Keratinocyte (primary cell): ENCODE data around the gene MYL5. TPM values are rescaled to one million over a fixed set of nuclear protein-coding genes. Genes with fewer than 3 reads are reported as not detected.
"Not testable (repeated sequence)": the region's sequence is repeated elsewhere in the genome, so short reads cannot be mapped to it uniquely, and the experiment has no call there.

Experiments
- DNase-seq: peaks from one replicate; pipeline ENCODE4 v3.0.0-alpha.2; 2011; ENCODE audit warnings: low read depth, missing footprints, low spot score
- FAIRE-seq: peaks from 2 replicates; lab custom pipeline; 2011; peaks lifted over from hg19 to GRCh38; lab: Jason Lieb, UNC
- H2AFZ ChIP-seq: 2 replicates; pipeline ENCODE4 v1.6.0; 2012; ENCODE audit warnings: low read length, control low read depth, inconsistent platforms; ENCODE audit not compliant: control insufficient read depth
- H3K27ac ChIP-seq: 2 replicates; pipeline ENCODE4 v1.5.1; 2011; ENCODE audit warnings: low read length; ENCODE audit not compliant: control insufficient read depth, insufficient read depth
- H3K27me3 ChIP-seq: 3 replicates; pipeline ENCODE4 v1.6.0; 2011; ENCODE audit warnings: low read length; ENCODE audit not compliant: control insufficient read depth, insufficient read depth; ENCODE audit errors: extremely low read depth
- H3K36me3 ChIP-seq, 2 experiments: 2 replicates in 1 of 2; 3 replicates in 1 of 2; pipeline ENCODE4 v1.5.1; 2011; ENCODE audit warnings: low read length in 2 of 2, mild to moderate bottlenecking in 1 of 2; ENCODE audit not compliant: control insufficient read depth in 2 of 2, insufficient read depth in 2 of 2; ENCODE audit errors: extremely low read depth in 1 of 2
- H3K4me1 ChIP-seq: 3 replicates; pipeline ENCODE4 v1.5.1; 2011; ENCODE audit warnings: low read length; ENCODE audit not compliant: control insufficient read depth, insufficient read depth; ENCODE audit errors: extremely low read depth
- H3K4me2 ChIP-seq: 3 replicates; pipeline ENCODE4 v1.6.0; 2011; ENCODE audit warnings: low read depth, low read length; ENCODE audit not compliant: control insufficient read depth, insufficient read depth; ENCODE audit errors: extremely low read depth
- H3K4me3 ChIP-seq, 3 experiments: fragments of 200-600 bp in 1 of 3; sonication (generic) in 1 of 3; 2 replicates in 2 of 3; 3 replicates in 1 of 3; pipeline ENCODE4 v1.5.1; 2011 to 2016; ENCODE audit warnings: low read length in 3 of 3, mild to moderate bottlenecking in 3 of 3, control low read depth in 2 of 3, inconsistent platforms in 1 of 3, low read depth in 1 of 3, mixed read lengths in 1 of 3, mixed run types in 1 of 3, moderate library complexity in 1 of 3; ENCODE audit not compliant: control insufficient read depth in 2 of 3, insufficient read depth in 2 of 3; ENCODE audit errors: extremely low read depth in 1 of 3
- H3K79me2 ChIP-seq: 2 replicates; pipeline ENCODE4 v1.6.0; 2012; ENCODE audit warnings: low read length; ENCODE audit not compliant: control insufficient read depth, insufficient read depth
- H3K9ac ChIP-seq: 3 replicates; pipeline ENCODE4 v1.6.0; 2011; ENCODE audit warnings: low read length; ENCODE audit not compliant: control insufficient read depth, insufficient read depth; ENCODE audit errors: extremely low read depth
- H3K9me1 ChIP-seq: 3 replicates; pipeline ENCODE4 v1.6.0; 2011; ENCODE audit warnings: low read length; ENCODE audit not compliant: control insufficient read depth, insufficient read depth; ENCODE audit errors: extremely low read depth
- H3K9me3 ChIP-seq: 2 replicates; pipeline ENCODE4 v1.5.1; 2012; ENCODE audit warnings: low read depth, low read length; ENCODE audit not compliant: control insufficient read depth
- H4K20me1 ChIP-seq: 3 replicates; pipeline ENCODE4 v1.6.0; 2011; ENCODE audit warnings: low read length; ENCODE audit not compliant: control insufficient read depth, insufficient read depth; ENCODE audit errors: extremely low read depth
- EZH2 ChIP-seq: IDR thresholded peaks from one replicate; pipeline ENCODE4 v1.6.1; 2012; ENCODE audit warnings: inconsistent platforms, mild to moderate bottlenecking, low read length, moderate library complexity
- dilution Hi-C: fragments of 300-500 bp; cut with MboI; formaldehyde crosslinking; loops from one replicate; pipeline ENCODE4 v1.7.0; 2020; ENCODE audit warnings: low sequenced_read_pairs; ENCODE audit not compliant: extremely low pct_ligation_motif_present
- polyA plus RNA-seq, 5 experiments: library from polyadenylated mRNA; depleted of rRNA in 3 of 5; stranded (reverse) in 3 of 5; stranded (forward) in 1 of 5; unstranded in 1 of 5; fragments of >200 nt; gene quantifications; 1 replicate in 1 of 5; 2 replicates in 3 of 5; 3 replicates in 1 of 5; pipeline versions ENCODE4 v1.2.1 to v1.2.3, GENCODE V29; 2011 to 2012; ENCODE audit warnings: missing spikeins in 2 of 5, low read depth in 1 of 5, low replicate concordance in 1 of 5
- TF ChIP-seq, protein P1 (sequence below), 3 experiments: IDR thresholded peaks in 1 of 3; conservative IDR thresholded peaks in 1 of 3; optimal IDR thresholded peaks in 1 of 3; 2 replicates in 2 of 3; 3 replicates in 1 of 3; pipeline versions ENCODE3 to v1.5.1; 2011; ENCODE audit warnings: low read length in 3 of 3, mild to moderate bottlenecking in 3 of 3, moderate library complexity in 2 of 3, control low read depth in 1 of 3, inconsistent platforms in 1 of 3; ENCODE audit not compliant: insufficient read depth in 2 of 3; ENCODE audit errors: extremely low read depth in 1 of 3

MYL5 gene
- polyA plus RNA-seq, 1 donor (not counting 4 experiments of a cell fraction or from before 2014, with no cell fraction given) = 8.0 TPM

DNA sequence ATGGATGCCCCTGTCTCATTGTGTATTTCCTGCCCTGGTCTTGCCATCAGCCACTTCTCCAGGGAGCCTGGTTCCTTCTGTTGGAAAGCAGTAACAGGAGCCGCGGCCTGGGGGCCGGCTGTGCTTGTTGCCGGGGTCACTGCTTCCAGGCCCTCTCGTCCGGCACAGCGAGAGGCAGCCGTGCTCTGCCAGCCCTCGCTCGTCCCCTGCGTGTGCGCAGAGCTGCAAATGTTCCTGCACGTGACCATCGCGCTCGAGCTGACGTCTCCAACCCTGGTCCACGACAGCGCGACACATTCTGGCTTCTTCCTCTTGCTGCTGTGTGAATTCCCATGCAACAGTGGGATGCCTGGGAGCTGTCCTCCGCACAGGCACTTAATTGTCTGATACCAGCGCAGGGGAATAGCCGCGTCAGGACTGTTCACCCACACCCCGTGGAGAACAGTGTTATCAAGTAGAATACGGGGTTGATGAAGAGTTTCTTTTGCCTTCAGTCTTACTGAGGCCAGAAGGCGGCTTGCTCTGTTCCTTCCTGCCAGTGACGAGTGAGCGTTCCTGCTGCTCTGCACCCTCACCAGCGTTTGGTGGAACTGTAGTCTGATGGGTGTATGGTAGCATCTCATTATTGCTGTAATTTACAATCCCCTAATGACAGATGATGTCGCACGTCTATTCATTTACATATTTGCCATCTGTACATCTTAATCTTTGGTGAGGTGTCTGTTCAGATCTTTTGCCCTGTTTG, 36.6 kb upstream of the MYL5 start:
- H3K36me3 ChIP-seq = no peaks in the 10 kb centered on the region
- TF ChIP-seq, protein P1, sequence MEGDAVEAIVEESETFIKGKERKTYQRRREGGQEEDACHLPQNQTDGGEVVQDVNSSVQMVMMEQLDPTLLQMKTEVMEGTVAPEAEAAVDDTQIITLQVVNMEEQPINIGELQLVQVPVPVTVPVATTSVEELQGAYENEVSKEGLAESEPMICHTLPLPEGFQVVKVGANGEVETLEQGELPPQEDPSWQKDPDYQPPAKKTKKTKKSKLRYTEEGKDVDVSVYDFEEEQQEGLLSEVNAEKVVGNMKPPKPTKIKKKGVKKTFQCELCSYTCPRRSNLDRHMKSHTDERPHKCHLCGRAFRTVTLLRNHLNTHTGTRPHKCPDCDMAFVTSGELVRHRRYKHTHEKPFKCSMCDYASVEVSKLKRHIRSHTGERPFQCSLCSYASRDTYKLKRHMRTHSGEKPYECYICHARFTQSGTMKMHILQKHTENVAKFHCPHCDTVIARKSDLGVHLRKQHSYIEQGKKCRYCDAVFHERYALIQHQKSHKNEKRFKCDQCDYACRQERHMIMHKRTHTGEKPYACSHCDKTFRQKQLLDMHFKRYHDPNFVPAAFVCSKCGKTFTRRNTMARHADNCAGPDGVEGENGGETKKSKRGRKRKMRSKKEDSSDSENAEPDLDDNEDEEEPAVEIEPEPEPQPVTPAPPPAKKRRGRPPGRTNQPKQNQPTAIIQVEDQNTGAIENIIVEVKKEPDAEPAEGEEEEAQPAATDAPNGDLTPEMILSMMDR (optimal IDR thresholded peaks at IDR 0.05 in 1 of 3, IDR thresholded peaks at IDR 0.05 in 1 of 3, conservative IDR thresholded peaks at IDR 0.05 in 1 of 3; ENCODE audit: extremely low read depth in 1 of 3, insufficient read depth in 2 of 3, low read length in 3 of 3) = no peak
- TF ChIP-seq EZH2 = no peak
- no peak for FAIRE-seq
- no peak overlapping the region for H3K4me2 ChIP-seq
- H3K9me1 ChIP-seq = no peaks in the 10 kb centered on the region
- H3K27ac ChIP-seq = no peak overlapping the region
- H2AFZ ChIP-seq = no peak overlapping the region
- peaks cover 15% of the 10 kb centered on the region for H3K27me3 ChIP-seq
- no peak overlapping the region for H3K9ac ChIP-seq
- dilution Hi-C loops = no loop called here
- H3K4me1 ChIP-seq = no peaks in the 10 kb centered on the region
- H4K20me1 ChIP-seq = no peaks in the 10 kb centered on the region
- no peak for DNase-seq
- no peak overlapping the region for H3K4me3 ChIP-seq
- no peaks in the 10 kb centered on the region for H3K79me2 ChIP-seq
- peaks cover 2% of the 10 kb centered on the region for H3K9me3 ChIP-seq

DNA sequence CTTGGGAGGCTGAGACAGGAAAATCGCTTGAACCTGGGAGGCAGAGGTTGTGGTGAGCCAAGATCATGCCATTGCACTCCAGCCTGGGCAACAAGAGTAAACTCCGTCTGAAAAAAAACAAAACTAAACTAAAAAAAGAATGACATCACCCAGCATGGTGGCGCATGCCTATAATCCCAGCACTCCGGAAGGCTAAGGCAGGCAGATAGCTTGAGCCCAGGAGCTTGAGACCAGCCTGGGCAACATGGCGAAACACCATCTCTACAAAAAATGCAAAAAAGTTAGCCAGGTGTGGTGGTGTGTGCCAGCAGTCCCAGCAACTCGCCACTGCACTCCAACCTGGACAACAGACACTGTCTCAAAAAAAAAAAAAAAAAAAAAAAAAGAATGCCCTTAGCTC, 32.0 kb upstream of the MYL5 start:
- FAIRE-seq = not testable (repeated sequence)

DNA sequence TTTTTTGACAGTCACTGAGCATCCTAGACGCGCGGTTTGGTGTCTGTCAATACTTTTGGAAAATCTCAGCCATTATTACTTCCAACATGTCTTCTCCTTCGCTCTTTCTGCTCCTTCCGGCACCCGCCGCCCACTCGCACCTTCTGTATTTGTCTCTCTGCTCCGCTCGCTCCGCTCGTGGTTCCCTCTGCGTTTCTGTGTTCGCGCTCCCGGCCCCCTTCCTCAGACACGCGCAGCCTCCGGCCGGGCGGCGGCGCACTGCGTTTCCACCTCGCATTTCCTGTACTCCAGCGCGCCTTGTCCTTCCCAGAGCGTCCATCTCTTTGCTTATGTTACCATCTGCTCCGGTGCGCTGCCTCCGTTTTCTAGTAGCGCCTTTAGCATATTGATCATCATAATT, 27.9 kb upstream of the MYL5 start:
- Histone ChIP-seq H3K9me1 (no peaks in the 10 kb centered on the region), H4K20me1 (no peaks in the 10 kb centered on the region), H2AFZ (no peak overlapping the region), H3K4me2 (no peak overlapping the region), H3K27ac (no peak overlapping the region), H3K9ac (no peak overlapping the region), H3K4me1 (no peaks in the 10 kb centered on the region), H3K27me3 (peaks cover 13% of the 10 kb centered on the region), H3K4me3 (no peak overlapping the region), H3K9me3 (no peaks in the 10 kb centered on the region), H3K36me3 (no peaks in the 10 kb centered on the region), H3K79me2 (no peaks in the 10 kb centered on the region)
- TF ChIP-seq, protein P1 (optimal IDR thresholded peaks at IDR 0.05 in 1 of 3, IDR thresholded peaks at IDR 0.05 in 1 of 3, conservative IDR thresholded peaks at IDR 0.05 in 1 of 3; ENCODE audit: extremely low read depth in 1 of 3, insufficient read depth in 2 of 3, low read length in 3 of 3) = no peak
- no peak for TF ChIP-seq EZH2
- dilution Hi-C loops = no loop called here
- no peak for FAIRE-seq
- DNase-seq = no peak

More for the DNA sequence above, 32.0 kb upstream of the MYL5 start:
- H3K9me3 ChIP-seq, H4K20me1 ChIP-seq, H3K79me2 ChIP-seq, H3K36me3 ChIP-seq, dilution Hi-C loops, H3K4me1 ChIP-seq, H3K27me3 ChIP-seq, H3K9me1 ChIP-seq, H3K27ac ChIP-seq, H3K4me2 ChIP-seq, H3K9ac ChIP-seq, H3K4me3 ChIP-seq, H2AFZ ChIP-seq, DNase-seq: not testable (repeated sequence)
